GM12878 (cell line): Measurements from ENCODE around the gene IFIT3. TPM values are rescaled to one million over a fixed set of nuclear protein-coding genes. Genes with fewer than 3 reads are reported as not detected.

Experiments
- polyA plus RNA-seq, 11 experiments: library from polyadenylated mRNA; depleted of rRNA in 4 of 11; unstranded in 6 of 11; stranded (reverse) in 5 of 11; fragments of >200 nt; fragmentation: Nextera tagmentation in 4 of 11; fragmentation: Illumina TruSeq in 1 of 11; extraction: Ambion mirVana in 4 of 11; extraction: Trizol in 1 of 11; gene quantifications; 1 replicate in 1 of 11; 2 replicates in 10 of 11; pipeline versions ENCODE4 v1.2.1 to v1.2.3, GENCODE V29; 2011 to 2016; ENCODE audit warnings: inconsistent platforms in 2 of 11, missing spikeins in 2 of 11, low read depth in 1 of 11
- total RNA-seq, 4 experiments: library from RNA; depleted of rRNA in 3 of 4; stranded (reverse); fragments of >200 nt in 3 of 4; fragmentation: Illumina TruSeq in 1 of 4; extraction: Trizol in 1 of 4; gene quantifications; 2 replicates each; pipeline versions ENCODE4 v1.2.1 to v1.2.3, GENCODE V29; 2013 to 2021

The IFIT3 gene
- total and polyA plus RNA-seq, 10 of the 15 experiments (the other 5 are each of a cell fraction or from before 2014, with no cell fraction given), result 27.0 to 70.2 (median 51.1) TPM

Other genes starting within 250 kb of the IFIT3 start
- not detected in 2 replicates for gene CH25H, start 120.7 kb upstream of the IFIT3 start, total RNA-seq (2014; rRNA removed)
- gene CH25H, start 120.7 kb upstream of the IFIT3 start, total RNA-seq (2014; rRNA removed; fragmentation: Illumina TruSeq; extraction: Trizol), result not detected in 2 replicates
- not detected in 2 replicates for gene CH25H, start 120.7 kb upstream of the IFIT3 start, total RNA-seq (2021)
- not detected in 2 replicates for gene CH25H, start 120.7 kb upstream of the IFIT3 start, polyA plus RNA-seq (2011; rRNA removed)
- gene CH25H, start 120.7 kb upstream of the IFIT3 start, polyA plus RNA-seq (2014; fragmentation: Illumina TruSeq; extraction: Trizol), result not detected in 2 replicates
- not detected for gene CH25H, start 120.7 kb upstream of the IFIT3 start, polyA plus RNA-seq (2014; fragmentation: Nextera tagmentation; extraction: Ambion mirVana)
- not detected in 2 replicates for gene CH25H, start 120.7 kb upstream of the IFIT3 start, polyA plus RNA-seq (2014; rRNA removed)
- not detected for gene CH25H, start 120.7 kb upstream of the IFIT3 start, polyA plus RNA-seq (2016; fragmentation: Nextera tagmentation; extraction: Ambion mirVana)
- gene LIPA, start 76.2 kb upstream of the IFIT3 start, total RNA-seq (2014; rRNA removed), result 33.0 and 44.9 TPM in 2 replicates
- gene LIPA, start 76.2 kb upstream of the IFIT3 start, total RNA-seq (2014; rRNA removed; fragmentation: Illumina TruSeq; extraction: Trizol), result 34.0 and 36.1 TPM in 2 replicates
- gene LIPA, start 76.2 kb upstream of the IFIT3 start, total RNA-seq (2021), result 32.3 and 33.8 TPM in 2 replicates
- gene LIPA, start 76.2 kb upstream of the IFIT3 start, polyA plus RNA-seq (2011; rRNA removed), result 43.0 and 59.4 TPM in 2 replicates
- gene LIPA, start 76.2 kb upstream of the IFIT3 start, polyA plus RNA-seq (2014; fragmentation: Illumina TruSeq; extraction: Trizol), result 46.5 and 64.2 TPM in 2 replicates
- 10 to 100 TPM; 36.0 to 45.2 TPM for gene LIPA, start 76.2 kb upstream of the IFIT3 start, polyA plus RNA-seq (2014; fragmentation: Nextera tagmentation; extraction: Ambion mirVana)
- gene LIPA, start 76.2 kb upstream of the IFIT3 start, polyA plus RNA-seq (2014; rRNA removed), result 25.7 and 31.1 TPM in 2 replicates
- 10 to 100 TPM; 44.1 to 50.3 TPM for gene LIPA, start 76.2 kb upstream of the IFIT3 start, polyA plus RNA-seq (2016; fragmentation: Nextera tagmentation; extraction: Ambion mirVana)
- 5.2 and 6.8 TPM in 2 replicates for gene IFIT2, start 26.0 kb upstream of the IFIT3 start, total RNA-seq (2014; rRNA removed)
- gene IFIT2, start 26.0 kb upstream of the IFIT3 start, total RNA-seq (2014; rRNA removed; fragmentation: Illumina TruSeq; extraction: Trizol), result 10.7 and 13.4 TPM in 2 replicates
- gene IFIT2, start 26.0 kb upstream of the IFIT3 start, total RNA-seq (2021), result 7.1 and 9.0 TPM in 2 replicates
- gene IFIT2, start 26.0 kb upstream of the IFIT3 start, polyA plus RNA-seq (2011; rRNA removed), result 9.4 and 15.7 TPM in 2 replicates
- gene IFIT2, start 26.0 kb upstream of the IFIT3 start, polyA plus RNA-seq (2014; fragmentation: Illumina TruSeq; extraction: Trizol), result 9.6 and 15.0 TPM in 2 replicates
- 10 to 100 TPM; 11.8 to 14.8 TPM for gene IFIT2, start 26.0 kb upstream of the IFIT3 start, polyA plus RNA-seq (2014; fragmentation: Nextera tagmentation; extraction: Ambion mirVana)
- 5.0 and 8.1 TPM in 2 replicates for gene IFIT2, start 26.0 kb upstream of the IFIT3 start, polyA plus RNA-seq (2014; rRNA removed)
- 1 to 10 TPM; 9.8 to 9.9 TPM for gene IFIT2, start 26.0 kb upstream of the IFIT3 start, polyA plus RNA-seq (2016; fragmentation: Nextera tagmentation; extraction: Ambion mirVana)
- not detected in 2 replicates for gene IFIT1B, start 50.1 kb downstream of the IFIT3 start, total RNA-seq (2014; rRNA removed)
- not detected in 2 replicates for gene IFIT1B, start 50.1 kb downstream of the IFIT3 start, total RNA-seq (2014; rRNA removed; fragmentation: Illumina TruSeq; extraction: Trizol)
- not detected in 2 replicates for gene IFIT1B, start 50.1 kb downstream of the IFIT3 start, total RNA-seq (2021)
- not detected in 2 replicates for gene IFIT1B, start 50.1 kb downstream of the IFIT3 start, polyA plus RNA-seq (2011; rRNA removed)
- 0.17 TPM in 1 of 2 replicates, not detected in the other for gene IFIT1B, start 50.1 kb downstream of the IFIT3 start, polyA plus RNA-seq (2014; fragmentation: Illumina TruSeq; extraction: Trizol)
- under 1 TPM in 1 of 2 experiments, not detected in 1; 0.04 TPM for gene IFIT1B, start 50.1 kb downstream of the IFIT3 start, polyA plus RNA-seq (2014; fragmentation: Nextera tagmentation; extraction: Ambion mirVana)
- gene IFIT1B, start 50.1 kb downstream of the IFIT3 start, polyA plus RNA-seq (2014; rRNA removed), result not detected in 2 replicates
- not detected for gene IFIT1B, start 50.1 kb downstream of the IFIT3 start, polyA plus RNA-seq (2016; fragmentation: Nextera tagmentation; extraction: Ambion mirVana)
- 19.7 and 29.8 TPM in 2 replicates for gene IFIT1, start 64.6 kb downstream of the IFIT3 start, total RNA-seq (2014; rRNA removed)
- 32.0 and 39.2 TPM in 2 replicates for gene IFIT1, start 64.6 kb downstream of the IFIT3 start, total RNA-seq (2014; rRNA removed; fragmentation: Illumina TruSeq; extraction: Trizol)
- gene IFIT1, start 64.6 kb downstream of the IFIT3 start, total RNA-seq (2021), result 18.8 and 22.5 TPM in 2 replicates
- gene IFIT1, start 64.6 kb downstream of the IFIT3 start, polyA plus RNA-seq (2011; rRNA removed), result 23.4 and 36.6 TPM in 2 replicates
- gene IFIT1, start 64.6 kb downstream of the IFIT3 start, polyA plus RNA-seq (2014; fragmentation: Illumina TruSeq; extraction: Trizol), result 31.5 and 44.4 TPM in 2 replicates
- gene IFIT1, start 64.6 kb downstream of the IFIT3 start, polyA plus RNA-seq (2014; fragmentation: Nextera tagmentation; extraction: Ambion mirVana), result 10 to 100 TPM; 28.9 to 37.2 TPM
- gene IFIT1, start 64.6 kb downstream of the IFIT3 start, polyA plus RNA-seq (2014; rRNA removed), result 17.5 and 21.3 TPM in 2 replicates
- 10 to 100 TPM; 13.9 to 16.1 TPM for gene IFIT1, start 64.6 kb downstream of the IFIT3 start, polyA plus RNA-seq (2016; fragmentation: Nextera tagmentation; extraction: Ambion mirVana)
- 12.1 and 16.4 TPM in 2 replicates for gene IFIT5, start 86.6 kb downstream of the IFIT3 start, total RNA-seq (2014; rRNA removed)
- 15.4 and 17.2 TPM in 2 replicates for gene IFIT5, start 86.6 kb downstream of the IFIT3 start, total RNA-seq (2014; rRNA removed; fragmentation: Illumina TruSeq; extraction: Trizol)
- gene IFIT5, start 86.6 kb downstream of the IFIT3 start, total RNA-seq (2021), result 11.0 and 12.5 TPM in 2 replicates
- 17.0 and 27.6 TPM in 2 replicates for gene IFIT5, start 86.6 kb downstream of the IFIT3 start, polyA plus RNA-seq (2011; rRNA removed)
- gene IFIT5, start 86.6 kb downstream of the IFIT3 start, polyA plus RNA-seq (2014; fragmentation: Illumina TruSeq; extraction: Trizol), result 11.4 and 14.7 TPM in 2 replicates
- gene IFIT5, start 86.6 kb downstream of the IFIT3 start, polyA plus RNA-seq (2014; fragmentation: Nextera tagmentation; extraction: Ambion mirVana), result 1 to 10 TPM; 5.9 to 8.3 TPM
- 6.6 and 8.6 TPM in 2 replicates for gene IFIT5, start 86.6 kb downstream of the IFIT3 start, polyA plus RNA-seq (2014; rRNA removed)
- gene IFIT5, start 86.6 kb downstream of the IFIT3 start, polyA plus RNA-seq (2016; fragmentation: Nextera tagmentation; extraction: Ambion mirVana), result 1 to 10 TPM; 8.6 to 9.9 TPM
- gene SLC16A12, start 207.6 kb downstream of the IFIT3 start, total RNA-seq (2014; rRNA removed), result not detected in 2 replicates
- not detected in 2 replicates for gene SLC16A12, start 207.6 kb downstream of the IFIT3 start, total RNA-seq (2014; rRNA removed; fragmentation: Illumina TruSeq; extraction: Trizol)
- gene SLC16A12, start 207.6 kb downstream of the IFIT3 start, total RNA-seq (2021), result not detected in 2 replicates
- not detected in 2 replicates for gene SLC16A12, start 207.6 kb downstream of the IFIT3 start, polyA plus RNA-seq (2011; rRNA removed)
- not detected in 2 replicates for gene SLC16A12, start 207.6 kb downstream of the IFIT3 start, polyA plus RNA-seq (2014; fragmentation: Illumina TruSeq; extraction: Trizol)
- gene SLC16A12, start 207.6 kb downstream of the IFIT3 start, polyA plus RNA-seq (2014; fragmentation: Nextera tagmentation; extraction: Ambion mirVana), result not detected
- not detected in 2 replicates for gene SLC16A12, start 207.6 kb downstream of the IFIT3 start, polyA plus RNA-seq (2014; rRNA removed)
- gene SLC16A12, start 207.6 kb downstream of the IFIT3 start, polyA plus RNA-seq (2016; fragmentation: Nextera tagmentation; extraction: Ambion mirVana), result not detected